Heart right ventricle (tissue), 16 donors: ENCODE data around the gene ATG7. TPM values are rescaled to one million over a fixed set of nuclear protein-coding genes. Genes with fewer than 3 reads are reported as not detected.

Source experiments
- ATAC-seq, 8 donors: fragments of 200-7000 bp; cut with Tn5 transposase; one replicate each; pipeline ENCODE4 v1.9.1; 2020; ENCODE audit warnings: mild to moderate bottlenecking in 8 of 8, moderate library complexity in 8 of 8, moderate number of reproducible peaks in 1 of 8
- DNase-seq, 2 donors: peaks; one replicate each; pipeline ENCODE4 v3.0.0-alpha.2; 2020
- H3K27ac ChIP-seq, 10 donors: fragments of 200-600 bp; sonication (generic) in 2 of 10; one replicate each; pipeline versions ENCODE4 v1.5.0 to v1.8.0; 2020 to 2022; ENCODE audit warnings: mild to moderate bottlenecking in 3 of 10
- H3K27me3 ChIP-seq, 7 donors: fragments of 200-600 bp; one replicate each; pipeline ENCODE4 v1.8.0; 2021 to 2022; ENCODE audit warnings: mild to moderate bottlenecking in 2 of 7
- H3K36me3 ChIP-seq, 9 donors: fragments of 200-600 bp; sonication (generic) in 1 of 9; one replicate each; pipeline versions ENCODE4 v1.5.0 to v1.8.0; 2020 to 2022; ENCODE audit warnings: mild to moderate bottlenecking in 2 of 9
- H3K4me1 ChIP-seq, 9 donors: fragments of 200-600 bp; sonication (generic) in 1 of 9; one replicate each; pipeline versions ENCODE4 v1.5.0 to v1.8.0; 2020 to 2022; ENCODE audit warnings: mild to moderate bottlenecking in 4 of 9
- H3K4me3 ChIP-seq, 10 donors: fragments of 200-600 bp; sonication (generic) in 2 of 10; one replicate each; pipeline versions ENCODE4 v1.5.0 to v1.8.0; 2020 to 2022; ENCODE audit warnings: mild to moderate bottlenecking in 7 of 10, moderate library complexity in 2 of 10
- H3K9me3 ChIP-seq, 11 donors: fragments of 200-600 bp in 10 of 11; sonication (generic) in 2 of 11; one replicate each; pipeline versions ENCODE4 v1.5.0 to v1.8.0; 2013 to 2022; ENCODE audit warnings: mild to moderate bottlenecking in 2 of 11, control low read depth in 1 of 11, moderate library complexity in 1 of 11
- WGBS, 2 donors: extraction: QIAGEN DNeasy Blood & Tissue Kit; methylation state at CpG; one replicate each; pipeline ENCODE4 v1.1.7; 2013; ENCODE audit warnings: inconsistent platforms in 1 of 2; 5-methylcytosine and 5-hydroxymethylcytosine counted together
- intact Hi-C, 10 donors: fragments of 100-400 bp; cut with DNase I; formaldehyde crosslinking; loops; one replicate each; pipeline versions ENCODE4 v1.11.1 to v1.14.2; 2022
- polyA plus RNA-seq, 2 donors: library from polyadenylated mRNA; stranded (reverse); fragments of 200-250 nt; gene quantifications; one replicate each; pipeline ENCODE4 v1.2.3, GENCODE V29; 2013
- total RNA-seq, 10 donors: library from RNA; stranded (reverse); fragmentation: NEBNext Ultra II Directional in 3 of 10; extraction: Animal tissue kit (Norgen Biotek cat#: 25700) in 3 of 10; gene quantifications; one replicate each; pipeline versions ENCODE4 v1.2.1 to v1.2.4, GENCODE V29; 2021 to 2023
- TF ChIP-seq, protein P1 (sequence below), 9 donors: fragments of 200-600 bp; sonication (generic) in 2 of 9; IDR thresholded peaks; one replicate each; pipeline versions ENCODE4 v1.5.0 to v1.8.0; 2021 to 2022; ENCODE audit warnings: antibody characterized with exemption in 9 of 9, mild to moderate bottlenecking in 5 of 9, moderate library complexity in 1 of 9
- donor health status: Arrhythmogenic right ventricular cardiomyopathy.
- donor health status: ischemic (EF 13 %, LVEDD 7.1; RV severe dilation, severe dysfunction).
- donor health status: healthy with polysubstance abuse.
- donor health status: DM: no; HTN: yes; CAD: no.
- donor health status: DM: no; HTN: no; CAD: no.
- donor health status: ischemic (EF 25% LVEDD 6.9; RV normal size, moderate dysfunction).
- donor health status: ischemic (EF 25% LVEDD 5.7; RV mildly dilated, moderate dysfunction).
- donor health status: healthy.
- donor health status: DM: yes; HTN: yes; CAD: no.
- donor health status: Ischemic cardiomyopathy.
- donor health status: ischemic (EF 35%, LVEDD 5.7; RV mildly dilated, moderate dysfunction).
- donor health status: nonischemic (EF 11% LVEDD 7.7; RV severe dilation, severe dysfunction).
- donor health status: DM: yes; HTN: yes; CAD: no.
- donor health status: PGD.
- donor health status: ischemic (EF 29% LVEDD 5.4; RV normal size, mild dysfunction).
- donor health status: nonischemic (EF 23%, LVEDD 6.1; RV moderate dilation, normal function).

ATG7 gene
- total and polyA plus RNA-seq, 12 donors: 5.3 to 24.1 (median 16.8) TPM

DNA sequence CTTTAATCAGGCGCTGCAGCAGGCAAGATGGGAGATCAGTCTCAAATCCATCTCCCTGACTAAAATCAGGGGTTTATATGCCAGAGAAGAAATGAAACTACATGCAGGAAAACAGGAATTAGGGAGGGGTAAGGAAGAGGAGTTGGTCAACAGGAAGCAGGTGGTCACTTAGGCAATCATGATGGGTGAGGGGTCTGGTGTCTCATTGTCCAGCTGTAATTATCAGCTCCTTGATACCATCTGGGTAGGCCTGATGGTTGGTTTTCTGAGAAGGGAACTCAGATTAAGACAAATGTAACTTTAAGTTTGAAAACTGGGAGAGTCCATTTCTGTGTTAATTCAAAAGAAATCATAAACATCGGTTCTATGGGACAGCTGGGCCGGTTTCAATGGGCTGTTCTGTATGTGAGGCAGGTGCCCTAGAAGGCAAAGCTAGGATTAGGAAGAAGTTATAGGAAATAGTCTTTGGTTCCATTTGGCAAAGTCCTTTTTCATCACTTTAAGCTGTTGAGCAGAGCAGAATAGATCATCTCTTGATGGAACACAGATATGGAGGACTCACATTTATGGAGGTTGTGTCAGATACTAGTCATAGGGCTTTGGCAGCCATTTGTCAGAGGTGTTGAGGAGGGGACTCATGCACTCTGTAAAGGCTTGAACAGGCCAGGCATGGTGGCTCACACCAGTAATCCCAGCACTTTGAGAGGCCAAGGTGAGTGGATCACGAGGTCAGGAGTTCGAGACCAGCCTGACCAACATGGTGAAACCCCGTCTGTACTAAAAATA, 222.1 kb downstream of the ATG7 start:
- peaks cover 0 to 9% (median 0%) of the 10 kb centered on the region in 11 donors for H3K9me3 ChIP-seq
- peaks cover 6 to 48% (median 20%) of the 10 kb centered on the region in 9 donors for H3K4me1 ChIP-seq
- no peak for DNase-seq
- peak overlapping the region in 1 of 10 donors; percentile 28 for H3K27ac ChIP-seq
- TF ChIP-seq, protein P1, sequence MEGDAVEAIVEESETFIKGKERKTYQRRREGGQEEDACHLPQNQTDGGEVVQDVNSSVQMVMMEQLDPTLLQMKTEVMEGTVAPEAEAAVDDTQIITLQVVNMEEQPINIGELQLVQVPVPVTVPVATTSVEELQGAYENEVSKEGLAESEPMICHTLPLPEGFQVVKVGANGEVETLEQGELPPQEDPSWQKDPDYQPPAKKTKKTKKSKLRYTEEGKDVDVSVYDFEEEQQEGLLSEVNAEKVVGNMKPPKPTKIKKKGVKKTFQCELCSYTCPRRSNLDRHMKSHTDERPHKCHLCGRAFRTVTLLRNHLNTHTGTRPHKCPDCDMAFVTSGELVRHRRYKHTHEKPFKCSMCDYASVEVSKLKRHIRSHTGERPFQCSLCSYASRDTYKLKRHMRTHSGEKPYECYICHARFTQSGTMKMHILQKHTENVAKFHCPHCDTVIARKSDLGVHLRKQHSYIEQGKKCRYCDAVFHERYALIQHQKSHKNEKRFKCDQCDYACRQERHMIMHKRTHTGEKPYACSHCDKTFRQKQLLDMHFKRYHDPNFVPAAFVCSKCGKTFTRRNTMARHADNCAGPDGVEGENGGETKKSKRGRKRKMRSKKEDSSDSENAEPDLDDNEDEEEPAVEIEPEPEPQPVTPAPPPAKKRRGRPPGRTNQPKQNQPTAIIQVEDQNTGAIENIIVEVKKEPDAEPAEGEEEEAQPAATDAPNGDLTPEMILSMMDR (IDR thresholded peaks at IDR 0.05): no peak
- no peaks in the 10 kb centered on the region for H3K27me3 ChIP-seq
- H3K4me3 ChIP-seq: no peak overlapping the region
- WGBS, 2 donors: 95 to 96% methylated on average over 6 of the region's 6 CpGs
- H3K36me3 ChIP-seq: no peaks in the 10 kb centered on the region
- no peak for ATAC-seq
- intact Hi-C loops: no loop called here

DNA sequence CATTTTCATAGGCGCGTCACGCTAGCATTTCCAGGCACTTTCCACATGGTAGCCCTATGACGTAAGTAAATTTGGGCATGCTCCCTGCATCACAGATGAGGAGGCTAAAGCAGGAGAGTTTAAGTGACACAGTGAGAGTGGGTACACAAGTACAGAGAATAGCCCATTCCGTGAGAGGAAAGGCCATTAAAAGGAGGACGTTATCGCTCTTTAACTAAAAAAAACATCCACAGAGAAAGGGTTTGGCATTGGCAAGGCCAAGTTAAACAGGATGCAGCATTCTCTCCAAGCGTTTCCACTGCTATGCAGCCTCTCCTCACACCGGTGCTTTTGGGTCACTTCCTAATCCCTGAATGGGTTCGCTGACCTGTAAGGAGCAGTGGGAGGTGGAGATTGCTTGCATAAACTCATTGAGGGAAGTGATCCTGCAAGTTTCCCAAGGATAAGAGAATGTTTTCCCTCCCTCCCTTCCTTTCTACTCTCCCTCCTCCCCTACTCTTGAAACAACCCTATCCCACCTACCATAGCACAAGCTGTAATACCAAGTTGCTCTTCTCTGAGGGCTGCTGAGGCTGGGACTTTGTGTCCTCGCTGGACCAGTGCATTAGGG, 223.9 kb downstream of the ATG7 start:
- peak in 1 of 2 donors; percentile 53 for DNase-seq
- H3K9me3 ChIP-seq: peaks cover 0 to 9% (median 0%) of the 10 kb centered on the region in 11 donors
- intact Hi-C loops: no loop called here
- H3K36me3 ChIP-seq: no peaks in the 10 kb centered on the region
- peak overlapping the region in 6 of 10 donors; percentile 4 to 70 (median 50) for H3K27ac ChIP-seq
- ATAC-seq: peak; percentile 54 to 88 (median 74)
- no peaks in the 10 kb centered on the region for H3K27me3 ChIP-seq
- H3K4me1 ChIP-seq: peaks cover 6 to 50% (median 20%) of the 10 kb centered on the region in 9 donors
- WGBS, 2 donors: 60 to 66% methylated on average over 11 of the region's 11 CpGs
- TF ChIP-seq, protein P1 (IDR thresholded peaks at IDR 0.05): no peak
- no peak overlapping the region for H3K4me3 ChIP-seq

DNA sequence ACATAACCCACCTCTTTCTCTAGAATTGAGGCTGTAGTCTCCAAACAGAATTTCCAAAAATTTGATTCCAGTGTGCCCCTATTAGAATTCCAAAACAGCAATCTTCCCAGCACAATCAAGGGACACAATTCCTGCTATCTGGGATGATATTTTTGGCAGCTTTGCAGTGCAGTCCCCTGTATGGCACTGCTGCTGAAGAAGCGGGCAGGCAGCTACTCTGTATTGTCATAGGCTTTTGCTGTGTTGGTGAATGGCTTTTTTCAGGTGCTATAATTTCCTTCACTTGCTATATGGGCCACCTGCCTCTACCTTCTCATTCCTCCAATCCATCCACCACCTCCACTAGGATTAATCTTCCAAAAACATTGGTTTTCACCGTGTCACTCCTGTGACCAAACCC, 226.0 kb downstream of the ATG7 start:
- peaks cover 0 to 9% (median 0%) of the 10 kb centered on the region in 11 donors for H3K9me3 ChIP-seq
- no peak for DNase-seq
- peaks cover 6 to 47% (median 20%) of the 10 kb centered on the region in 9 donors for H3K4me1 ChIP-seq
- no peaks in the 10 kb centered on the region for H3K36me3 ChIP-seq
- no peaks in the 10 kb centered on the region for H3K27me3 ChIP-seq
- H3K27ac ChIP-seq: peak overlapping the region in 6 of 10 donors; percentile 28 to 69 (median 50)
- WGBS, 2 donors: 71 to 80% methylated on average over 2 of the region's 2 CpGs
- no peak overlapping the region for H3K4me3 ChIP-seq
- intact Hi-C loops: no loop called here
- peak in 2 of 8 donors; percentile 45 to 58 for ATAC-seq
- TF ChIP-seq, protein P1 (IDR thresholded peaks at IDR 0.05): no peak

DNA sequence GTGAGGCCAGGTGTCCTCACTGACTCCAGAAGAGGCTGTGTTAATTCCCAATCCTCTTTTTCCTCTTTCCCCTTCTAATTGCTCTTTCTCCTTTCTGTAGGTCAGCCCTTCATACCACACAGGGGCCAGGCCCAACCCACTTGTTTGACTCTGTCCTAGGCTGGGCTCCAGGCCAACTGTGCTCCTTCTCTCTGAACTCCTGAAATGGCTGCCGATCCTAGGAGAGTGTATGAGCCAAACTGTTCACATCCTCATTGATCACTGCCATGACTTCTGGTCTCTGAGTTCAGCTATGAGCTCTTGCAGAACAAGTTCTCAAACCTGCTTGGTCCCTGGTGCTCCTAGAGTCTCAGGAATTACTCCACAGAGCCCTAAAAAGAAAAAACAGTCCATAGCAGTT, 226.4 kb downstream of the ATG7 start:
- ATAC-seq: peak; percentile 53 to 80 (median 72)
- peak; percentile 54 for DNase-seq
- intact Hi-C loops: no loop called here
- H3K27ac ChIP-seq: peak overlapping the region in 6 of 10 donors; percentile 28 to 69 (median 50)
- no peaks in the 10 kb centered on the region for H3K27me3 ChIP-seq
- 12 to 13% methylated on average over 1 of the region's 1 CpG for WGBS, 2 donors
- TF ChIP-seq, protein P1 (IDR thresholded peaks at IDR 0.05): no peak
- H3K36me3 ChIP-seq: no peaks in the 10 kb centered on the region
- peaks cover 0 to 5% (median 0%) of the 10 kb centered on the region in 11 donors for H3K9me3 ChIP-seq
- H3K4me3 ChIP-seq: no peak overlapping the region
- H3K4me1 ChIP-seq: peaks cover 6 to 45% (median 20%) of the 10 kb centered on the region in 9 donors
